WTC11 (cell line): Measurements from ENCODE around the gene TM4SF1. TPM values are rescaled to one million over a fixed set of nuclear protein-coding genes. Genes with fewer than 3 reads are reported as not detected.

ENCODE experiments used
- ATAC-seq: fragments of 200-7000 bp; cut with Tn5 transposase; 2 replicates; pipeline ENCODE4 v1.10.0; 2021; ENCODE audit warnings: mild to moderate bottlenecking, moderate library complexity
- CTCF ChIA-PET: fragments of 300-600 bp; sonication (Branson Sonifier 250); formaldehyde crosslinking; loops from one replicate; lab custom pipeline; 2021; ENCODE audit warnings: antibody characterized with exemption; lab: Charles Lee
- POLR2A ChIA-PET: fragments of 350-600 bp; sonication (Branson Sonifier 250); formaldehyde crosslinking; loops from one replicate; lab custom pipeline; 2021; ENCODE audit warnings: antibody characterized with exemption; lab: Charles Lee
- DNase-seq: peaks from one replicate; pipeline ENCODE4 v3.0.0; 2021; ENCODE audit warnings: low spot score
- H3K27ac Mint-ChIP-seq: 2 replicates; pipeline ENCODE4 v1.8.0; 2021; ENCODE audit warnings: mixed read lengths
- H3K27me3 Mint-ChIP-seq: 2 replicates; pipeline ENCODE4 v1.8.0; 2021; ENCODE audit warnings: low read depth, mild to moderate bottlenecking, moderate library complexity, mixed read lengths
- H3K36me3 Mint-ChIP-seq: 2 replicates; pipeline ENCODE4 v1.8.0; 2021; ENCODE audit warnings: mixed read lengths
- H3K4me1 Mint-ChIP-seq: 2 replicates; pipeline ENCODE4 v1.8.0; 2022; ENCODE audit warnings: mixed read lengths
- H3K4me3 Mint-ChIP-seq: 2 replicates; pipeline ENCODE4 v1.8.0; 2021; ENCODE audit warnings: mild to moderate bottlenecking, moderate library complexity, mixed read lengths
- H3K9me3 Mint-ChIP-seq: 2 replicates; pipeline ENCODE4 v1.8.0; 2021; ENCODE audit warnings: mixed read lengths
- CREB1 ChIP-seq: sonication (generic); formaldehyde crosslinking; IDR thresholded peaks from 2 replicates; pipeline ENCODE4 v1.8.0; 2023; ENCODE audit warnings: mild to moderate bottlenecking, missing genetic modification reagents
- EMX1 ChIP-seq: fragments of 250-450 bp; sonication (Bioruptor Pico); IDR thresholded peaks from 2 replicates; pipeline ENCODE4 v1.8.0; 2021; ENCODE audit warnings: mild to moderate bottlenecking
- FOXP1 ChIP-seq: sonication (generic); formaldehyde crosslinking; IDR thresholded peaks from 2 replicates; pipeline ENCODE4 v1.8.0; 2022; ENCODE audit warnings: missing genetic modification reagents, mild to moderate bottlenecking, moderate library complexity, borderline replicate concordance
- GTF2I ChIP-seq: fragments of 250-450 bp; sonication (Bioruptor Pico); conservative IDR thresholded peaks from 2 replicates; pipeline ENCODE4 v1.4.0; 2021; ENCODE audit warnings: mild to moderate bottlenecking
- HMGA2 ChIP-seq: fragments of 250-450 bp; sonication (Bioruptor Pico); IDR thresholded peaks from 2 replicates; pipeline ENCODE4 v1.4.0; 2021; ENCODE audit warnings: mild to moderate bottlenecking, moderate library complexity
- JUN ChIP-seq: sonication (generic); formaldehyde crosslinking; IDR thresholded peaks from 2 replicates; pipeline ENCODE4 v1.8.0; 2023; ENCODE audit warnings: mild to moderate bottlenecking, missing genetic modification reagents
- KAT7 ChIP-seq: sonication (generic); formaldehyde crosslinking; IDR thresholded peaks from 2 replicates; pipeline ENCODE4 v1.8.1; 2023; ENCODE audit warnings: missing genetic modification reagents, mild to moderate bottlenecking, borderline replicate concordance
- MYBL2 ChIP-seq: sonication (generic); formaldehyde crosslinking; IDR thresholded peaks from 2 replicates; pipeline ENCODE4 v1.8.1; 2023; ENCODE audit warnings: mild to moderate bottlenecking, moderate library complexity, missing genetic modification reagents
- NFATC4 ChIP-seq: fragments of 250-450 bp; sonication (Bioruptor Pico); IDR thresholded peaks from 2 replicates; pipeline ENCODE4 v1.9.0; 2021; ENCODE audit warnings: mild to moderate bottlenecking
- NFE2L1 ChIP-seq: sonication (generic); formaldehyde crosslinking; IDR thresholded peaks from 2 replicates; pipeline ENCODE4 v1.8.1; 2023; ENCODE audit warnings: missing genetic modification reagents
- NFYB ChIP-seq: sonication (generic); formaldehyde crosslinking; conservative IDR thresholded peaks from 2 replicates; pipeline ENCODE4 v1.8.0; 2022; ENCODE audit warnings: low read depth, missing genetic modification reagents
- NR1H2 ChIP-seq: sonication (generic); formaldehyde crosslinking; IDR thresholded peaks from 2 replicates; pipeline ENCODE4 v1.9.0; 2021; ENCODE audit warnings: mild to moderate bottlenecking, moderate library complexity, missing genetic modification reagents
- RELA ChIP-seq: sonication (generic); formaldehyde crosslinking; IDR thresholded peaks from 2 replicates; pipeline ENCODE4 v1.8.1; 2022; ENCODE audit warnings: missing genetic modification reagents, mild to moderate bottlenecking, borderline replicate concordance
- SP1 ChIP-seq: sonication (generic); formaldehyde crosslinking; conservative IDR thresholded peaks from 2 replicates; pipeline ENCODE4 v1.8.1; 2022; ENCODE audit warnings: missing genetic modification reagents
- TCF7 ChIP-seq: sonication (generic); formaldehyde crosslinking; IDR thresholded peaks from 2 replicates; pipeline ENCODE4 v1.8.0; 2022; ENCODE audit warnings: mild to moderate bottlenecking, low read depth, missing genetic modification reagents, moderate library complexity
- TEAD1 ChIP-seq: sonication (generic); formaldehyde crosslinking; IDR thresholded peaks from 2 replicates; pipeline ENCODE4 v1.8.0; 2022; ENCODE audit warnings: mild to moderate bottlenecking, missing genetic modification reagents
- ZBTB21 ChIP-seq: sonication (generic); formaldehyde crosslinking; IDR thresholded peaks from 2 replicates; pipeline ENCODE4 v1.8.1; 2023; ENCODE audit warnings: mild to moderate bottlenecking, missing genetic modification reagents, borderline replicate concordance
- ZNF232 ChIP-seq: sonication (generic); formaldehyde crosslinking; IDR thresholded peaks from 2 replicates; pipeline ENCODE4 v1.8.0; 2022; ENCODE audit warnings: mild to moderate bottlenecking, missing genetic modification reagents
- ZNF396 ChIP-seq: fragments of 250-450 bp; sonication (Bioruptor Pico); IDR thresholded peaks from 2 replicates; pipeline ENCODE4 v1.8.0; 2021; ENCODE audit warnings: mild to moderate bottlenecking, moderate library complexity, borderline replicate concordance
- total RNA-seq: library from RNA; stranded (reverse); gene quantifications from 3 replicates; pipeline ENCODE4 v1.2.3, GENCODE V29; 2021
- TF ChIP-seq, protein P1 (sequence below): sonication (generic); formaldehyde crosslinking; IDR thresholded peaks from 2 replicates; pipeline ENCODE4 v1.8.1; 2023; ENCODE audit warnings: mild to moderate bottlenecking, missing genetic modification reagents
- TF ChIP-seq, protein P2 (sequence below): sonication (generic); formaldehyde crosslinking; IDR thresholded peaks from 2 replicates; pipeline ENCODE4 v1.8.0; 2022; ENCODE audit warnings: mild to moderate bottlenecking, missing genetic modification reagents
- TF ChIP-seq, protein P3 (sequence below): fragments of 250-450 bp; sonication (Bioruptor Pico); IDR thresholded peaks from 2 replicates; pipeline ENCODE4 v2.1.2; 2022; ENCODE audit warnings: mild to moderate bottlenecking, moderate library complexity
- TF ChIP-seq, protein P4 (sequence below): sonication (generic); formaldehyde crosslinking; IDR thresholded peaks from 2 replicates; pipeline ENCODE4 v1.8.1; 2022; ENCODE audit warnings: mild to moderate bottlenecking, missing genetic modification reagents, moderate library complexity, borderline replicate concordance
- TF ChIP-seq, protein P5 (sequence below): sonication (generic); formaldehyde crosslinking; conservative IDR thresholded peaks from 2 replicates; pipeline ENCODE4 v1.8.1; 2023; ENCODE audit warnings: mild to moderate bottlenecking, low read depth, missing genetic modification reagents, moderate library complexity
- TF ChIP-seq, protein P6 (sequence below): sonication (generic); formaldehyde crosslinking; IDR thresholded peaks from 2 replicates; pipeline ENCODE4 v1.8.0; 2022; ENCODE audit warnings: missing genetic modification reagents

The TM4SF1 gene
- total RNA-seq, 1 experiment from 2014 or later: 0.90 TPM

DNA sequence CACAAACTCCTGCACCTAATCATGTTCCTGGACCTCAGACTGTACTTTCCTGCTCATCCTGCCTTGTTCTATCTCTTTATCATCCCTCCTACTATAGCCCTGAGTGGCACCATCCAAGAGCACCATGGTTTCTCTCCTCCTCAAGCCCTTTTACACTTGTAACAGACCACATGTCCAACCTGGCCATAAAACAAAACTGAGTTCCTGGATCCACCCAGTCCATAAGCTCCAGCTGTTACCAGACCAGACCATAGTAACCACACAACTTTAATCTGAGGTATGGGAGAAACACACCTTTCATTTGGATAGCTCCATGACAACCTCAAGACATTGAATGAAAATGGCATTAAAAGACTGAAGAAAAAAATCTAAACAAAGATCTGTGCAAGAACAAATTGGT, 53.1 kb downstream of the TM4SF1 start (continued):
- TF ChIP-seq, protein P1, sequence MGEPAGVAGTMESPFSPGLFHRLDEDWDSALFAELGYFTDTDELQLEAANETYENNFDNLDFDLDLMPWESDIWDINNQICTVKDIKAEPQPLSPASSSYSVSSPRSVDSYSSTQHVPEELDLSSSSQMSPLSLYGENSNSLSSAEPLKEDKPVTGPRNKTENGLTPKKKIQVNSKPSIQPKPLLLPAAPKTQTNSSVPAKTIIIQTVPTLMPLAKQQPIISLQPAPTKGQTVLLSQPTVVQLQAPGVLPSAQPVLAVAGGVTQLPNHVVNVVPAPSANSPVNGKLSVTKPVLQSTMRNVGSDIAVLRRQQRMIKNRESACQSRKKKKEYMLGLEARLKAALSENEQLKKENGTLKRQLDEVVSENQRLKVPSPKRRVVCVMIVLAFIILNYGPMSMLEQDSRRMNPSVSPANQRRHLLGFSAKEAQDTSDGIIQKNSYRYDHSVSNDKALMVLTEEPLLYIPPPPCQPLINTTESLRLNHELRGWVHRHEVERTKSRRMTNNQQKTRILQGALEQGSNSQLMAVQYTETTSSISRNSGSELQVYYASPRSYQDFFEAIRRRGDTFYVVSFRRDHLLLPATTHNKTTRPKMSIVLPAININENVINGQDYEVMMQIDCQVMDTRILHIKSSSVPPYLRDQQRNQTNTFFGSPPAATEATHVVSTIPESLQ (CRISPR knock-in tag): no peak
- TF ChIP-seq, protein P2, sequence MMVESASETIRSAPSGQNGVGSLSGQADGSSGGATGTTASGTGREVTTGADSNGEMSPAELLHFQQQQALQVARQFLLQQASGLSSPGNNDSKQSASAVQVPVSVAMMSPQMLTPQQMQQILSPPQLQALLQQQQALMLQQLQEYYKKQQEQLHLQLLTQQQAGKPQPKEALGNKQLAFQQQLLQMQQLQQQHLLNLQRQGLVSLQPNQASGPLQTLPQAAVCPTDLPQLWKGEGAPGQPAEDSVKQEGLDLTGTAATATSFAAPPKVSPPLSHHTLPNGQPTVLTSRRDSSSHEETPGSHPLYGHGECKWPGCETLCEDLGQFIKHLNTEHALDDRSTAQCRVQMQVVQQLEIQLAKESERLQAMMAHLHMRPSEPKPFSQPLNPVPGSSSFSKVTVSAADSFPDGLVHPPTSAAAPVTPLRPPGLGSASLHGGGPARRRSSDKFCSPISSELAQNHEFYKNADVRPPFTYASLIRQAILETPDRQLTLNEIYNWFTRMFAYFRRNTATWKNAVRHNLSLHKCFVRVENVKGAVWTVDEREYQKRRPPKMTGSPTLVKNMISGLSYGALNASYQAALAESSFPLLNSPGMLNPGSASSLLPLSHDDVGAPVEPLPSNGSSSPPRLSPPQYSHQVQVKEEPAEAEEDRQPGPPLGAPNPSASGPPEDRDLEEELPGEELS (CRISPR knock-in tag): no peak
- TF ChIP-seq KAT7 (CRISPR knock-in tag) (no peak), FOXP1 (CRISPR knock-in tag) (no peak), CREB1 (CRISPR knock-in tag) (no peak), NR1H2 (no peak), ZBTB21 (CRISPR knock-in tag) (no peak), NFATC4 (CRISPR knock-in tag) (no peak), MYBL2 (CRISPR knock-in tag) (no peak), NFYB (CRISPR knock-in tag) (no peak)
- TF ChIP-seq, protein P3, sequence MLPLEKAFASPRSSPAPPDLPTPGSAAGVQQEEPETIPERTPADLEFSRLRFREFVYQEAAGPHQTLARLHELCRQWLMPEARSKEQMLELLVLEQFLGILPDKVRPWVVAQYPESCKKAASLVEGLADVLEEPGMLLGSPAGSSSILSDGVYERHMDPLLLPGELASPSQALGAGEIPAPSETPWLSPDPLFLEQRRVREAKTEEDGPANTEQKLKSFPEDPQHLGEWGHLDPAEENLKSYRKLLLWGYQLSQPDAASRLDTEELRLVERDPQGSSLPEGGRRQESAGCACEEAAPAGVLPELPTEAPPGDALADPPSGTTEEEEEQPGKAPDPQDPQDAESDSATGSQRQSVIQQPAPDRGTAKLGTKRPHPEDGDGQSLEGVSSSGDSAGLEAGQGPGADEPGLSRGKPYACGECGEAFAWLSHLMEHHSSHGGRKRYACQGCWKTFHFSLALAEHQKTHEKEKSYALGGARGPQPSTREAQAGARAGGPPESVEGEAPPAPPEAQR: no peak
- TF ChIP-seq, protein P4, sequence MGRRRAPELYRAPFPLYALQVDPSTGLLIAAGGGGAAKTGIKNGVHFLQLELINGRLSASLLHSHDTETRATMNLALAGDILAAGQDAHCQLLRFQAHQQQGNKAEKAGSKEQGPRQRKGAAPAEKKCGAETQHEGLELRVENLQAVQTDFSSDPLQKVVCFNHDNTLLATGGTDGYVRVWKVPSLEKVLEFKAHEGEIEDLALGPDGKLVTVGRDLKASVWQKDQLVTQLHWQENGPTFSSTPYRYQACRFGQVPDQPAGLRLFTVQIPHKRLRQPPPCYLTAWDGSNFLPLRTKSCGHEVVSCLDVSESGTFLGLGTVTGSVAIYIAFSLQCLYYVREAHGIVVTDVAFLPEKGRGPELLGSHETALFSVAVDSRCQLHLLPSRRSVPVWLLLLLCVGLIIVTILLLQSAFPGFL (CRISPR knock-in tag): no peak

DNA sequence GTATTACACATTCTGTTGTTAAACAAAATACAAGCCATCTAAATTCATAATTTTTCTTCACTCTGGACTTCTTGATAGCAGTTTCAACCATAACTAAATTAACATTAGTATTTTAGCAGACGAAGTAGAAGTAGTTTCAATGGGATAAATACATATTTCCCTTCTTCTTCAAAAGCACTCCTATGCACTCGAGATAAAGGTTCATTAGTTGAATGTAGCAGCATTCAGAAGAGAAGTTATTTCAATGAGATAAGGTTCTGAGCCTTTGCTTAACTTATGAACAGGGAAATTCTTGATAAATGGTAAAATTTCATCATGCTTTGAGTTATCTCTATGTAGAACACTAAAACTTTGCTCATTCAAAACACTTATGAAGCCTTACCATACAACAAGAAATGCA, 55.8 kb downstream of the TM4SF1 start:
- CTCF ChIA-PET: no interaction called here

More for the DNA sequence above, 55.8 kb downstream of the TM4SF1 start:
- Mint-ChIP-seq H3K9me3 (peaks cover 3% of the 10 kb centered on the region; the same call in 1 of the 2 replicates), H3K27ac (no peak overlapping the region)
- TF ChIP-seq NFE2L1 (no peak), ZNF232 (no peak), GTF2I (CRISPR knock-in tag) (no peak), TEAD1 (CRISPR knock-in tag) (no peak), SP1 (CRISPR knock-in tag) (no peak), EMX1 (no peak), JUN (CRISPR knock-in tag) (no peak), NFYB (CRISPR knock-in tag) (no peak), RELA (CRISPR knock-in tag) (no peak), CREB1 (CRISPR knock-in tag) (no peak), ZNF396 (CRISPR knock-in tag) (no peak), HMGA2 (CRISPR knock-in tag) (no peak), TCF7 (CRISPR knock-in tag) (no peak)
- TF ChIP-seq, protein P5, sequence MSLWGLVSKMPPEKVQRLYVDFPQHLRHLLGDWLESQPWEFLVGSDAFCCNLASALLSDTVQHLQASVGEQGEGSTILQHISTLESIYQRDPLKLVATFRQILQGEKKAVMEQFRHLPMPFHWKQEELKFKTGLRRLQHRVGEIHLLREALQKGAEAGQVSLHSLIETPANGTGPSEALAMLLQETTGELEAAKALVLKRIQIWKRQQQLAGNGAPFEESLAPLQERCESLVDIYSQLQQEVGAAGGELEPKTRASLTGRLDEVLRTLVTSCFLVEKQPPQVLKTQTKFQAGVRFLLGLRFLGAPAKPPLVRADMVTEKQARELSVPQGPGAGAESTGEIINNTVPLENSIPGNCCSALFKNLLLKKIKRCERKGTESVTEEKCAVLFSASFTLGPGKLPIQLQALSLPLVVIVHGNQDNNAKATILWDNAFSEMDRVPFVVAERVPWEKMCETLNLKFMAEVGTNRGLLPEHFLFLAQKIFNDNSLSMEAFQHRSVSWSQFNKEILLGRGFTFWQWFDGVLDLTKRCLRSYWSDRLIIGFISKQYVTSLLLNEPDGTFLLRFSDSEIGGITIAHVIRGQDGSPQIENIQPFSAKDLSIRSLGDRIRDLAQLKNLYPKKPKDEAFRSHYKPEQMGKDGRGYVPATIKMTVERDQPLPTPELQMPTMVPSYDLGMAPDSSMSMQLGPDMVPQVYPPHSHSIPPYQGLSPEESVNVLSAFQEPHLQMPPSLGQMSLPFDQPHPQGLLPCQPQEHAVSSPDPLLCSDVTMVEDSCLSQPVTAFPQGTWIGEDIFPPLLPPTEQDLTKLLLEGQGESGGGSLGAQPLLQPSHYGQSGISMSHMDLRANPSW: no peak
- TF ChIP-seq, protein P6, sequence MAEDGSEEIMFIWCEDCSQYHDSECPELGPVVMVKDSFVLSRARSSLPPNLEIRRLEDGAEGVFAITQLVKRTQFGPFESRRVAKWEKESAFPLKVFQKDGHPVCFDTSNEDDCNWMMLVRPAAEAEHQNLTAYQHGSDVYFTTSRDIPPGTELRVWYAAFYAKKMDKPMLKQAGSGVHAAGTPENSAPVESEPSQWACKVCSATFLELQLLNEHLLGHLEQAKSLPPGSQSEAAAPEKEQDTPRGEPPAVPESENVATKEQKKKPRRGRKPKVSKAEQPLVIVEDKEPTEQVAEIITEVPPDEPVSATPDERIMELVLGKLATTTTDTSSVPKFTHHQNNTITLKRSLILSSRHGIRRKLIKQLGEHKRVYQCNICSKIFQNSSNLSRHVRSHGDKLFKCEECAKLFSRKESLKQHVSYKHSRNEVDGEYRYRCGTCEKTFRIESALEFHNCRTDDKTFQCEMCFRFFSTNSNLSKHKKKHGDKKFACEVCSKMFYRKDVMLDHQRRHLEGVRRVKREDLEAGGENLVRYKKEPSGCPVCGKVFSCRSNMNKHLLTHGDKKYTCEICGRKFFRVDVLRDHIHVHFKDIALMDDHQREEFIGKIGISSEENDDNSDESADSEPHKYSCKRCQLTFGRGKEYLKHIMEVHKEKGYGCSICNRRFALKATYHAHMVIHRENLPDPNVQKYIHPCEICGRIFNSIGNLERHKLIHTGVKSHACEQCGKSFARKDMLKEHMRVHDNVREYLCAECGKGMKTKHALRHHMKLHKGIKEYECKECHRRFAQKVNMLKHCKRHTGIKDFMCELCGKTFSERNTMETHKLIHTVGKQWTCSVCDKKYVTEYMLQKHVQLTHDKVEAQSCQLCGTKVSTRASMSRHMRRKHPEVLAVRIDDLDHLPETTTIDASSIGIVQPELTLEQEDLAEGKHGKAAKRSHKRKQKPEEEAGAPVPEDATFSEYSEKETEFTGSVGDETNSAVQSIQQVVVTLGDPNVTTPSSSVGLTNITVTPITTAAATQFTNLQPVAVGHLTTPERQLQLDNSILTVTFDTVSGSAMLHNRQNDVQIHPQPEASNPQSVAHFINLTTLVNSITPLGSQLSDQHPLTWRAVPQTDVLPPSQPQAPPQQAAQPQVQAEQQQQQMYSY (CRISPR knock-in tag): no peak
- TF ChIP-seq, all 79 proteins: peak for 0
- Mint-ChIP-seq H3K4me1 (peaks cover 11% of the 10 kb centered on the region), H3K27me3 (no peaks in the 10 kb centered on the region), H3K36me3 (no peaks in the 10 kb centered on the region), H3K4me3 (no peak overlapping the region)
- ATAC-seq (no peak), DNase-seq (no peak)
- POLR2A ChIA-PET: no interaction called here
